ENCODE data around the gene KCNE1.
"Not testable (repeated sequence)": the region's sequence is repeated elsewhere in the genome, so short reads cannot be mapped to it uniquely, and the experiment has no call there.

GRCh38 chr21:34423805-34424204, 88.2 kb downstream of the KCNE1 start, which contains the start of gene SMIM34:
- not testable (repeated sequence) for TF ChIP-seq CTCF (conservative IDR thresholded peaks at IDR 0.05 in 1 of 2, IDR thresholded peaks at IDR 0.05 in 1 of 2; ENCODE audit: low read depth in 1 of 2, low read length in 2 of 2); EZH2 (IDR thresholded peaks at IDR 0.05; ENCODE audit: low read length, missing control alignments)

All from fibroblast of lung (primary cell).